Adipocyte (in vitro differentiated cells): ENCODE results near the gene SH3TC1.
A peak's percentile ranks its signal among the peaks of the same experiment; 100 is the strongest.

Experiments used
- DNase-seq: peaks from one replicate; pipeline ENCODE4 v3.0.0-alpha.2; 2015; ENCODE audit warnings: low read depth
- H3K27me3 ChIP-seq: replicated peaks from 2 replicates; pipeline ENCODE4 v1.7.0; 2013; ENCODE audit warnings: mild to moderate bottlenecking, low read length, moderate library complexity; ENCODE audit not compliant: control insufficient read depth, insufficient read depth
- H3K36me3 ChIP-seq: 2 replicates; pipeline ENCODE4 v1.7.0; 2013; ENCODE audit warnings: low read length, mild to moderate bottlenecking, moderate library complexity; ENCODE audit not compliant: control insufficient read depth, insufficient read depth, severe bottlenecking
- H3K4me1 ChIP-seq: 2 replicates; pipeline ENCODE4 v1.7.0; 2013; ENCODE audit warnings: mild to moderate bottlenecking, low read length, moderate library complexity; ENCODE audit not compliant: control insufficient read depth, insufficient read depth
- H3K4me3 ChIP-seq: 2 replicates; pipeline ENCODE4 v1.7.0; 2013; ENCODE audit warnings: mild to moderate bottlenecking, low read length, moderate library complexity
- H3K9ac ChIP-seq: 2 replicates; pipeline ENCODE4 v1.7.0; 2013; ENCODE audit warnings: mild to moderate bottlenecking, low read length, moderate library complexity
- H3K9me3 ChIP-seq: 2 replicates; pipeline ENCODE4 v1.7.0; 2013; ENCODE audit warnings: mild to moderate bottlenecking, low read length, moderate library complexity; ENCODE audit not compliant: control insufficient read depth

The SH3TC1 gene

GRCh38 chr4:8157496-8157895 is 41.6 kb upstream of the SH3TC1 start:
- peak overlapping the region; percentile 80 for H3K9ac ChIP-seq
- DNase-seq, result no peak
- H3K4me3 ChIP-seq, result peak overlapping the region; percentile 87
- no peaks in the 10 kb centered on the region for H3K9me3 ChIP-seq
- no peaks in the 10 kb centered on the region for H3K36me3 ChIP-seq
- peaks cover 23% of the 10 kb centered on the region for H3K27me3 ChIP-seq
- peaks cover 25% of the 10 kb centered on the region for H3K4me1 ChIP-seq

GRCh38 chr4:8157944-8158709 is 41.0 kb upstream of the SH3TC1 start:
- no peaks in the 10 kb centered on the region for H3K36me3 ChIP-seq
- peak; percentile 23 for DNase-seq
- H3K9me3 ChIP-seq, result no peaks in the 10 kb centered on the region
- peaks cover 25% of the 10 kb centered on the region for H3K4me1 ChIP-seq
- H3K9ac ChIP-seq, result peak overlapping the region; percentile 80
- H3K27me3 ChIP-seq, result peaks cover 23% of the 10 kb centered on the region
- H3K4me3 ChIP-seq, result peak overlapping the region; percentile 87

- H3K27me3 ChIP-seq, result peaks cover 21% of the 10 kb centered on the region
- H3K9me3 ChIP-seq, result no peaks in the 10 kb centered on the region
- peak within 1 kb of the TSS; percentile 90 for H3K9ac ChIP-seq
- peak; percentile 98 for DNase-seq
- H3K4me1 ChIP-seq, result peaks cover 25% of the 10 kb centered on the region
- no peaks in the 10 kb centered on the region for H3K36me3 ChIP-seq
- peak within 1 kb of the TSS; percentile 87 for H3K4me3 ChIP-seq
These were observed 40.2 kb upstream of the SH3TC1 start, which contains the start of gene ABLIM2 for GRCh38 chr4:8158710-8159536. ABLIM2 (minus strand) TSS chr4:8158813; CDS start chr4:8158689, 124 bp downstream.

- H3K36me3 ChIP-seq, result no peaks in the 10 kb centered on the region
- H3K4me1 ChIP-seq, result peaks cover 25% of the 10 kb centered on the region
- H3K27me3 ChIP-seq, result peaks cover 21% of the 10 kb centered on the region
- H3K9me3 ChIP-seq, result no peaks in the 10 kb centered on the region
- peak overlapping the region; percentile 90 for H3K9ac ChIP-seq
- peak overlapping the region; percentile 87 for H3K4me3 ChIP-seq
- peak; percentile 28 for DNase-seq
These were observed 39.4 kb upstream of the SH3TC1 start for GRCh38 chr4:8159537-8160232.

- Histone ChIP-seq H3K9ac (no peak overlapping the region), H3K9me3 (no peaks in the 10 kb centered on the region), H3K4me3 (no peak overlapping the region), H3K27me3 (peaks cover 21% of the 10 kb centered on the region), H3K4me1 (peaks cover 25% of the 10 kb centered on the region), H3K36me3 (no peaks in the 10 kb centered on the region)
- no peak for DNase-seq
These were observed 38.9 kb upstream of the SH3TC1 start for GRCh38 chr4:8160233-8160560.

- no peaks in the 10 kb centered on the region for H3K36me3 ChIP-seq
- no peak for DNase-seq
- H3K4me3 ChIP-seq, result no peak overlapping the region
- peaks cover 27% of the 10 kb centered on the region for H3K4me1 ChIP-seq
- peaks cover 21% of the 10 kb centered on the region for H3K27me3 ChIP-seq
- no peaks in the 10 kb centered on the region for H3K9me3 ChIP-seq
- H3K9ac ChIP-seq, result no peak overlapping the region
These were observed 38.5 kb upstream of the SH3TC1 start for GRCh38 chr4:8160572-8160971.

- DNase-seq, result no peak
- Histone ChIP-seq H3K27me3 (peaks cover 21% of the 10 kb centered on the region), H3K4me1 (peaks cover 18% of the 10 kb centered on the region), H3K9ac (no peak overlapping the region), H3K9me3 (no peaks in the 10 kb centered on the region), H3K4me3 (no peak overlapping the region), H3K36me3 (no peaks in the 10 kb centered on the region)
These were observed 36.5 kb upstream of the SH3TC1 start for GRCh38 chr4:8162625-8163024.

GRCh38 chr4:8163026-8163425 is 36.1 kb upstream of the SH3TC1 start:
- H3K9me3 ChIP-seq, result no peaks in the 10 kb centered on the region
- no peak for DNase-seq
- no peaks in the 10 kb centered on the region for H3K36me3 ChIP-seq
- H3K9ac ChIP-seq, result no peak overlapping the region
- H3K4me3 ChIP-seq, result no peak overlapping the region
- H3K27me3 ChIP-seq, result peaks cover 21% of the 10 kb centered on the region
- peaks cover 18% of the 10 kb centered on the region for H3K4me1 ChIP-seq

GRCh38 chr4:8163436-8164193 is 35.5 kb upstream of the SH3TC1 start:
- no peak for DNase-seq
- Histone ChIP-seq H3K9me3 (peaks cover 5% of the 10 kb centered on the region), H3K9ac (no peak overlapping the region), H3K4me1 (peaks cover 23% of the 10 kb centered on the region), H3K4me3 (no peak overlapping the region), H3K36me3 (no peaks in the 10 kb centered on the region), H3K27me3 (peaks cover 21% of the 10 kb centered on the region)

- Histone ChIP-seq H3K4me1 (peaks cover 29% of the 10 kb centered on the region), H3K4me3 (no peak overlapping the region), H3K27me3 (peaks cover 21% of the 10 kb centered on the region), H3K9me3 (peaks cover 5% of the 10 kb centered on the region), H3K36me3 (no peaks in the 10 kb centered on the region), H3K9ac (no peak overlapping the region)
- no peak for DNase-seq
These were observed 34.9 kb upstream of the SH3TC1 start for GRCh38 chr4:8164194-8164565.
